Measurements from ENCODE around the gene ETV3L.
"Not testable (repeated sequence)": the region's sequence is repeated elsewhere in the genome, so short reads cannot be mapped to it uniquely, and the experiment has no call there.

ETV3L gene

DNA sequence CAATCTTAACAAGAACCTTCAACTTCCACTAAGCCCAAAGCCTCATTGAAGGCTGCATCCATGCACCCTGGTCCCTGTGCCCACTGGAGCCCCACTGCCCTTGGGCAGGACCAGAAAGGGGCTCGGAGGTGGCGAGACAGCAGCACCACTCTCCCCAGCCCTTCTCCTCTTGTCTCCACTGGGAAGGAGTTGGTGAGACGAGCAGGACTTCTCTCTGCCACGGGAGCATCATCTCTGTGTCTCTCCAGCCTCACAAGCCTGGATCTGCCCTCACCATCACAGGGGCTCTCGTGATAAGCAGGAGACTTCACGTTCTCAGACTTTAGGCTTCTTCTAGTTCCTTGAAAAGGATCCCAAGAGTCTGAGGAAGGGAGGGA lies 7.2 kb upstream of the ETV3L start:
- H3K36me3 Mint-ChIP-seq (ENCODE audit: insufficient read depth): no peaks in the 10 kb centered on the region
- H3K27ac Mint-ChIP-seq: no peak overlapping the region
- DNase-seq (no peak), ATAC-seq (replicated peaks) (no peak)
- H3K4me1 Mint-ChIP-seq (ENCODE audit: low read depth in 2 of 2): peaks cover 0 to 2% of the 10 kb centered on the region in 2 donors
- H3K27me3 Mint-ChIP-seq: peaks cover 29 to 68% of the 10 kb centered on the region in 2 donors
- H3K9me3 Mint-ChIP-seq: no peaks in the 10 kb centered on the region
- no peak overlapping the region for H3K4me3 Mint-ChIP-seq

- no peak overlapping the region for H3K27ac Mint-ChIP-seq
- DNase-seq (no peak), ATAC-seq (replicated peaks) (peak; percentile 42)
- no peaks in the 10 kb centered on the region for H3K36me3 Mint-ChIP-seq (ENCODE audit: insufficient read depth)
- H3K27me3 Mint-ChIP-seq: peaks cover 25 to 62% of the 10 kb centered on the region in 2 donors
- H3K4me1 Mint-ChIP-seq (ENCODE audit: low read depth in 2 of 2): peaks cover 0 to 2% of the 10 kb centered on the region in 2 donors
- no peaks in the 10 kb centered on the region for H3K9me3 Mint-ChIP-seq
- H3K4me3 Mint-ChIP-seq: no peak overlapping the region
Measured at GRCh38 chr1:157105988-157106812, 6.6 kb upstream of the ETV3L start.

DNA sequence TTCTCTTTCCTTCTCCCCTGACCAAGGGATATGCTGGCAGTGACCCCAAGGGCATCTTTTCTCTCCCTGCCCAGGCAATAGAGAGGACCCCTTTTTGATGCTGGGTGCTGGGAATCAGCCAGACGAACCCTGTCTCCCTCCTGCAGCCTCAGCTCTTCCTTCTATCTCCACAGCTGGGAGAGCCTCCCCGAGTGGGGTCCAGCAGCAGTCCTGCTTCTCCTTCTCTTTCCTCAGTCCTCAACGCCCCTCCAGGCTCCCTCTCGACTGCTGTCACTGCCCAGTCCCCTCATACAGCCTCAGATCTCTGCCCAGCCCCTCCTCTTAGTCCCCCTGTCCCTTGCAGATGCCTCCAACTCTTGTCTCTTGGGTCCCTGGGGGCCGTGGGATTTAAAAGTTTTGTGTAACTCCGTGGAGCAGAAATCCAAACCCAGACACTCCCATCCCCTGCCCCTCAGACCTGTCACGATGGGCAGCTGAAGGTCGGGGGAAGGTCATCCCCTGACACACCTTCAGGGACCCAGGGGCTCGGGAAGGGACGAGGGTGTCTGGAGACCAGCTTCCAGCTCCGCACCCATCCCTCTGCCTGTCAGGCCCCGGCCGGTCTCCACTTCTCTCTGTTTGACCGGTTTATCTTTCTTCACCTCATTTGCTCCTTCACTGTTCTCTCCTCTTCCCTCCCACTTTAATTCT lies 5.8 kb upstream of the ETV3L start:
- DNase-seq (no peak), ATAC-seq (replicated peaks) (no peak)
- no peaks in the 10 kb centered on the region for H3K9me3 Mint-ChIP-seq
- H3K4me1 Mint-ChIP-seq (ENCODE audit: low read depth in 2 of 2): peaks cover 0 to 2% of the 10 kb centered on the region in 2 donors
- H3K27me3 Mint-ChIP-seq: peaks cover 23 to 57% of the 10 kb centered on the region in 2 donors
- no peak overlapping the region for H3K4me3 Mint-ChIP-seq
- H3K36me3 Mint-ChIP-seq (ENCODE audit: insufficient read depth): no peaks in the 10 kb centered on the region
- H3K27ac Mint-ChIP-seq: peak overlapping the region in 1 of 2 donors; percentile 74

- no peaks in the 10 kb centered on the region for H3K36me3 Mint-ChIP-seq (ENCODE audit: insufficient read depth)
- H3K9me3 Mint-ChIP-seq: no peaks in the 10 kb centered on the region
- peaks cover 0 to 2% of the 10 kb centered on the region in 2 donors for H3K4me1 Mint-ChIP-seq (ENCODE audit: low read depth in 2 of 2)
- ATAC-seq (replicated peaks) (no peak), DNase-seq (no peak)
- no peak overlapping the region for H3K4me3 Mint-ChIP-seq
- H3K27me3 Mint-ChIP-seq: peaks cover 23 to 53% of the 10 kb centered on the region in 2 donors
- H3K27ac Mint-ChIP-seq: peak overlapping the region in 1 of 2 donors; percentile 74
Measured at GRCh38 chr1:157104598-157105293, 5.1 kb upstream of the ETV3L start.

DNA sequence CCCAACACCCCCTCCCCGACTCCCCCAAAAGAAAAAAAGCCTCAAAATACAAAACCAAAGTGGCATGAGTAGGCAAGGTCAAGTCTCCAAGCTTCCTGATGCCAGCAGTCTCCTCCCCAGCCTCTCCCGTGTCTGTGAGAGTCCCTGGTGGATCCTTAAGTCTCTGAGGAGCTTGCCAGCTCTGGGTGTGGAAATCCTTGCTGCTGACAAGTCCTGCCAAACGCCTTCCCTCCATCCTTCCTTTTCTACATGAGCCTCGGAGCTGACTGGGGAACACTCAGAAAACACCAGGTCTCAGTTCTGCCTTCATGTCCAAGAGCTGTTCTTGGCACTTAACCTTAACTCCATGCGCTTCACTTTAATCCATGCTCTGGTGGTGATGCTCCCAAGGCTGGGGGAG lies 3.7 kb upstream of the ETV3L start:
- Mint-ChIP-seq H3K36me3 (ENCODE audit: insufficient read depth) (no peaks in the 10 kb centered on the region), H3K4me3 (no peak overlapping the region), H3K9me3 (no peaks in the 10 kb centered on the region), H3K4me1 (ENCODE audit: low read depth in 2 of 2) (peaks cover 0 to 3% of the 10 kb centered on the region in 2 donors), H3K27ac (no peak overlapping the region), H3K27me3 (peaks cover 12 to 38% of the 10 kb centered on the region in 2 donors)
- ATAC-seq (replicated peaks) (no peak), DNase-seq (no peak)

DNA sequence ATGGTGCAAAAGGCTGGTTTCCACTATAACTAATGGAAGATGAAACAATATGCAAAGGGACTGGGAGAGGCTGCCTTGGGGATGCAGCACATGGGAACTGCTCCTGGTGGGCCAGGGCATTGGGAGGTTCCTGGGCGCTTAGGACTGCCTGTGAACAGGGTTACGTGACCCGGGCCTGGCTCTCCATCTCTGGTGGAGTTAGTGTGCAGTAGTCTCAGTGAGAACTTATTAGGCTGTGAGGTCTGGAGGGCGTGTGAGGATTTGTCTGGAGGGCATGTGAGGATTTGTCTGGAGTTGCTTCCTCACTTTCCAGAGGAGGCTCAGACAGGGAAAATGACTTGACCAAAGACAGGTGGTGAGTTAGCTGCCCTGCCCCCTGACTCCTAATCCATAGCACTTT lies 1.5 kb upstream of the ETV3L start:
- H3K27ac Mint-ChIP-seq: no peak overlapping the region
- peaks cover 0 to 4% of the 10 kb centered on the region in 2 donors for H3K4me1 Mint-ChIP-seq (ENCODE audit: low read depth in 2 of 2)
- H3K36me3 Mint-ChIP-seq (ENCODE audit: insufficient read depth): no peaks in the 10 kb centered on the region
- H3K9me3 Mint-ChIP-seq: no peaks in the 10 kb centered on the region
- no peak for ATAC-seq (replicated peaks)
- H3K4me3 Mint-ChIP-seq: no peak overlapping the region
- DNase-seq: no peak
- peaks cover 0 to 17% of the 10 kb centered on the region in 2 donors for H3K27me3 Mint-ChIP-seq

DNA sequence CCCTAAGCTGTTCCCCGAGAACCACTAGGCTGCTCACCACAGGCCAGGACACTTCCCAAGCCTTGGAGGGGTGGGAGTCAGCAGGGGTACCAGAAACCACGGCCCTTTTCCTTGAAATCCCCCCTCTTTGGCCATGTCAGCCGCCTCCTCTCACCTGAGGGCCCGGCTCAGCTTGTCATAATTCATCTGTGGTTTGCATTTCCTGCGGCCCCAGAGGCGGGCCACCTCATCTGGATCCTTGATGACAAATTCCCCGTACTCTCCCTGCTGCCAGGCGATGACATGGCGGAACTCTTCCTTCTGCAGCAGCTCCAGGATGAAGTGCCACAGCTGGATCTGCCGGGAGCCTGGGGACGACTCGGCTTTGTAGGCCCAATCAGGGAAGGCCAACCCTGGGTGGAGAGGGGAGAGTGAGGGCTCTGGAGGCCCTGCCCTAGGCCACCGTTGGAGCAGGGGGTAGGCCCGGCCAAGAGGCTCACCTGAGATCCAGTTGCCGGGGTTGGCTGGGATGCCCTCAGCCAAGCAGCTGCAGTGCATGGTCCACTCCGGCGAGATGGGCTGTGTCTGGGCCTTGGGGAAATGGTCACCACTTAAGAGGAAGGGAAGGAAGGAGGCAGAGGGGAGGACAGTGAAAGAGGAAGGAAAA lies 498 bp downstream of the ETV3L start:
- not testable (repeated sequence) for H3K36me3 Mint-ChIP-seq (ENCODE audit: insufficient read depth); H3K9me3 Mint-ChIP-seq; DNase-seq; H3K27me3 Mint-ChIP-seq; ATAC-seq (replicated peaks); H3K4me3 Mint-ChIP-seq; H3K4me1 Mint-ChIP-seq (ENCODE audit: low read depth in 2 of 2)
- H3K27ac Mint-ChIP-seq: peak overlapping the region in 1 of 2 donors; percentile 5

DNA sequence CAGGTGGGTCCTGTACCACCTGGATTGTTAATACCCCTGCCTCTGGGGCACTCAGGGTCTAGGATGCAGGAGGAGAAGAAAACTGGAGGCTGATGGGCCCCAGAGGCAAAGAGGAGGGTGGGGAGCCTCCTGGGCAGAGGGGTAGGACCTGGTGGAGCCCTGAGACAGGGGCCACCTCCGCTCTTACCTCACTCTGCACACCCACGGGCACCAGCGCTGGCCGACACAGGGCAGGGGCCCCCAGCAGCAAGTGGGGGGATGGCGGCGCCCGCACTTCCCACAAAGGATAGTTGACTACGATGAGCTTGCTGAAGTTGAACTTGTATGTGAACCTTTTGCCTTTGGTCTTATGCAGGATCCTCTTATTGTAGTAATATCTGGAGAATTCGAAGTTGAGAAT lies 1.1 kb downstream of the ETV3L start:
- Mint-ChIP-seq H3K9me3 (no peaks in the 10 kb centered on the region), H3K27me3 (peaks cover 0 to 4% of the 10 kb centered on the region in 2 donors), H3K4me3 (no peak overlapping the region), H3K27ac (peak overlapping the region in 1 of 2 donors; percentile 59), H3K36me3 (ENCODE audit: insufficient read depth) (peaks cover 2% of the 10 kb centered on the region), H3K4me1 (ENCODE audit: low read depth in 2 of 2) (peaks cover 0 to 4% of the 10 kb centered on the region in 2 donors)
- DNase-seq: no peak
- no peak for ATAC-seq (replicated peaks)

DNA sequence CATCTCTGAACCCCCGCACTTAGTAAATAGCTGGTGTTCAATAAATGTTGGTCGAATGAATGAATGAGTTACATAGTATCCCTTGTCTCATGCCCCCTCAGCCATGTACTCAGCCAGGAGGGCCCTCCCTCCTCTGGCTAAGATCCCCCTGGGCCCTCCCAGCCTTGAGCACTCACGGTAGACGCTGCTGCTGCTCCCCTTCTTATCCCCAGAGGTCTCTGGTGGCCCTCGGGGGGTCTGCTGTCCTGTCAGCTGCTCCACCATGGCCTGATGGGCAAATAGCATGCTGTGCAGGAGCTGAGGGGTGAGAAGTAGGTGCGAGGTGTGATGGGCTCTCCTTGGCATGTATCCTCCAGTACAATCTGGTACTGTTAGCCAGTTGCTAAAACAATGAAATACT lies 1.9 kb downstream of the ETV3L start:
- Mint-ChIP-seq H3K4me1 (ENCODE audit: low read depth in 2 of 2) (peaks cover 0 to 4% of the 10 kb centered on the region in 2 donors), H3K27me3 (no peaks in the 10 kb centered on the region), H3K4me3 (no peak overlapping the region), H3K27ac (no peak overlapping the region), H3K36me3 (ENCODE audit: insufficient read depth) (peaks cover 2% of the 10 kb centered on the region), H3K9me3 (no peaks in the 10 kb centered on the region)
- ATAC-seq (replicated peaks) (no peak), DNase-seq (no peak)

DNA sequence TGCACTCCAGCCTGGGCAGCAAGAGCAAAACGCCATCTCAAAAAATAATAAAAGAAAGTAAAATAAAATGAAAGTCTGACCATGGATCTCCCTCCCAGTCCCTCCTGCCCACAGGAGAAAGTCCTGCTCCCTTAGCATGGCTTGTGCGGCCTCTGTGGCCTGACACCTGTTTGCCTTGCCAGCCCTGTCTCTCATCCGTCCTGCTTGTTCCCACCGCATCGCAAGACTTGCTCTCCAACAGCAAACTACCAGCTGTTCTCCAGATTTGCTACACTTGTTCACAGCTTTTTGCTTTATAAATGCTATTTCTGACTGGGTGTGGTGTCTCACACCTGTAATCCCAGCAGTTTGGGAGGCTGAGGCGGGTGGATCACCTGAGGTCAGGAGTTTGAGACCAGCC lies 2.7 kb downstream of the ETV3L start:
- Mint-ChIP-seq H3K36me3 (ENCODE audit: insufficient read depth) (peaks cover 2% of the 10 kb centered on the region), H3K4me1 (ENCODE audit: low read depth in 2 of 2) (peaks cover 0 to 4% of the 10 kb centered on the region in 2 donors), H3K27me3 (no peaks in the 10 kb centered on the region), H3K27ac (no peak overlapping the region), H3K9me3 (no peaks in the 10 kb centered on the region), H3K4me3 (no peak overlapping the region)
- DNase-seq (no peak), ATAC-seq (replicated peaks) (no peak)

- no peaks in the 10 kb centered on the region for H3K9me3 Mint-ChIP-seq
- no peak overlapping the region for H3K27ac Mint-ChIP-seq
- H3K36me3 Mint-ChIP-seq (ENCODE audit: insufficient read depth): peaks cover 2% of the 10 kb centered on the region
- no peak for DNase-seq
- no peak for ATAC-seq (replicated peaks)
- no peaks in the 10 kb centered on the region for H3K27me3 Mint-ChIP-seq
- no peak overlapping the region for H3K4me3 Mint-ChIP-seq
- H3K4me1 Mint-ChIP-seq (ENCODE audit: low read depth in 2 of 2): peaks cover 0 to 4% of the 10 kb centered on the region in 2 donors
Measured at GRCh38 chr1:157095551-157095950, 4.1 kb downstream of the ETV3L start.

- Mint-ChIP-seq H3K36me3 (ENCODE audit: insufficient read depth) (peaks cover 2% of the 10 kb centered on the region), H3K9me3 (no peaks in the 10 kb centered on the region), H3K4me1 (ENCODE audit: low read depth in 2 of 2) (peaks cover under 1 to 4% of the 10 kb centered on the region in 2 donors), H3K27ac (no peak overlapping the region), H3K27me3 (peaks cover 2 to 4% of the 10 kb centered on the region in 2 donors), H3K4me3 (no peak overlapping the region)
- DNase-seq (no peak), ATAC-seq (replicated peaks) (no peak)
Measured at GRCh38 chr1:157095091-157095490, 4.5 kb downstream of the ETV3L start.

DNA sequence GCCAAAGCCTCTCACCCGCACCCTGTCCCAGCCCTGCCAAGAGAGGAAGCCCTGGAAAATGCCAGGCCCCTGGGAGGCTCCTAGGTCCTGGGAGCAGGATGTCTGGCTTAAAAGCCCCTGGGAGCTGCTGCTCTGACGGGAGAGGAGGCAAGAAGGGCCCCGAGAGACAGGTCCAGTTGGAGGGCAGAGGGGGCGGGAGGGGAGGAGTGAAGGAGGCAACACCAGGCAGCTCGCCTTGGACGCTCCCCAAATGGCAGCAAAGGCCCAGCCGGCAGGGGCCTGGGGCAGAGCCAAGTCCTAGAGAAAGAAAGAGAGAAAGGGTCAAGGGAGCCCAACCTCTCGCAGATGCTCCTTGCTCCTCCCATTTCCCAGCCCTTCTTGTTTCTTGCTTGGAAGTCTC lies 6.8 kb downstream of the ETV3L start:
- ATAC-seq (replicated peaks): no peak
- no peak for DNase-seq
- Mint-ChIP-seq H3K27ac (no peak overlapping the region), H3K4me1 (ENCODE audit: low read depth in 2 of 2) (peaks cover 3 to 4% of the 10 kb centered on the region in 2 donors), H3K9me3 (no peaks in the 10 kb centered on the region), H3K27me3 (peaks cover 5 to 8% of the 10 kb centered on the region in 2 donors), H3K36me3 (ENCODE audit: insufficient read depth) (peaks cover 2% of the 10 kb centered on the region), H3K4me3 (no peak overlapping the region)
